ENCODE data around the gene FARS2.

Gene FARS2

DNA sequence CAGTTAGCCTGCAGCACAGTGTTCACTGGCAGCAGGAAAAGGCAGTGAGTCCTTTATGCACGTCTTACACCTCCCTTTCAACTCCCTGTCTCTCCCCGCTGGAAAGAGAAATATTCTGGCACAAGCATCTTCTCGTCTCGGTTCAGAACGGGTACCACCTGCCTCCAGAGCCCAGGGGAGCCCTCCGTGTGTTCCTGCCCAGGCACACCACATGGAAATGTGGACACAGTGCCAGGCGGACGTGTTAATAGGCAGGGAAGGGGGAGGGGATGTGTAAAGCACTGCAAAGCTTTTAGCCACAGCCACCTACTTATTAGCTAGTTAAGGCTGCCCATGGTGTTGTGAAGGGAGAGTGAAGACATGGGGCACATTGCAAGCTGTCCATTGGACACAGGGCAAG is 219.7 kb downstream of the FARS2 start:
- ChIA-PET POLR2A (no interaction called here), CTCF (interaction anchor here (5.1 kb wide), 1 partner anchor 10 kb away, joined by 35 read pairs; no protein-coding TSS in a partner anchor)
- Histone ChIP-seq H3K9me3 (ENCODE audit: control insufficient read depth, insufficient read depth, low read depth, low read length) (no peaks in the 10 kb centered on the region), H3K4me1 (ENCODE audit: control insufficient read depth, insufficient read depth, low read length) (no peaks in the 10 kb centered on the region), H3K36me3 (ENCODE audit: control insufficient read depth in 2 of 2, insufficient read depth in 1 of 2, low read length in 2 of 2) (no peaks in the 10 kb centered on the region), H3K4me3 (ENCODE audit: low read depth, low read length) (no peak overlapping the region), H3K27ac (ENCODE audit: extremely low read depth, low read depth, low read length) (no peak overlapping the region)
- no peak for TF ChIP-seq GLIS2 (tag by site-specific recombination; IDR thresholded peaks at IDR 0.05)
- no peak for TF ChIP-seq ZNF292 (tag by site-specific recombination; IDR thresholded peaks at IDR 0.05; ENCODE audit: borderline replicate concordance, low read depth)
- no peak for TF ChIP-seq ZNF350 (tag by site-specific recombination; IDR thresholded peaks at IDR 0.05)
- TF ChIP-seq ZNF521 (tag by site-specific recombination; IDR thresholded peaks at IDR 0.05), result no peak
- TF ChIP-seq ZNF670 (tag by site-specific recombination; IDR thresholded peaks at IDR 0.05; ENCODE audit: low read depth), result no peak
- TF ChIP-seq ZNF785 (tag by site-specific recombination; IDR thresholded peaks at IDR 0.05), result no peak
- no peak for TF ChIP-seq KLF1 (tag by site-specific recombination; IDR thresholded peaks at IDR 0.05)
- TF ChIP-seq, protein P1, sequence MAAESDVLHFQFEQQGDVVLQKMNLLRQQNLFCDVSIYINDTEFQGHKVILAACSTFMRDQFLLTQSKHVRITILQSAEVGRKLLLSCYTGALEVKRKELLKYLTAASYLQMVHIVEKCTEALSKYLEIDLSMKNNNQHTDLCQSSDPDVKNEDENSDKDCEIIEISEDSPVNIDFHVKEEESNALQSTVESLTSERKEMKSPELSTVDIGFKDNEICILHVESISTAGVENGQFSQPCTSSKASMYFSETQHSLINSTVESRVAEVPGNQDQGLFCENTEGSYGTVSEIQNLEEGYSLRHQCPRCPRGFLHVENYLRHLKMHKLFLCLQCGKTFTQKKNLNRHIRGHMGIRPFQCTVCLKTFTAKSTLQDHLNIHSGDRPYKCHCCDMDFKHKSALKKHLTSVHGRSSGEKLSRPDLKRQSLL (tag by site-specific recombination; IDR thresholded peaks at IDR 0.05), result no peak
- no peak for TF ChIP-seq ZNF664 (tag by site-specific recombination; IDR thresholded peaks at IDR 0.05)
- no peak for TF ChIP-seq ZNF473 (tag by site-specific recombination; IDR thresholded peaks at IDR 0.05)
- TF ChIP-seq, protein P2, sequence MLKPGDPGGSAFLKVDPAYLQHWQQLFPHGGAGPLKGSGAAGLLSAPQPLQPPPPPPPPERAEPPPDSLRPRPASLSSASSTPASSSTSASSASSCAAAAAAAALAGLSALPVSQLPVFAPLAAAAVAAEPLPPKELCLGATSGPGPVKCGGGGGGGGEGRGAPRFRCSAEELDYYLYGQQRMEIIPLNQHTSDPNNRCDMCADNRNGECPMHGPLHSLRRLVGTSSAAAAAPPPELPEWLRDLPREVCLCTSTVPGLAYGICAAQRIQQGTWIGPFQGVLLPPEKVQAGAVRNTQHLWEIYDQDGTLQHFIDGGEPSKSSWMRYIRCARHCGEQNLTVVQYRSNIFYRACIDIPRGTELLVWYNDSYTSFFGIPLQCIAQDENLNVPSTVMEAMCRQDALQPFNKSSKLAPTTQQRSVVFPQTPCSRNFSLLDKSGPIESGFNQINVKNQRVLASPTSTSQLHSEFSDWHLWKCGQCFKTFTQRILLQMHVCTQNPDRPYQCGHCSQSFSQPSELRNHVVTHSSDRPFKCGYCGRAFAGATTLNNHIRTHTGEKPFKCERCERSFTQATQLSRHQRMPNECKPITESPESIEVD (tag by site-specific recombination; IDR thresholded peaks at IDR 0.05), result no peak
- TF ChIP-seq ZNF837 (tag by site-specific recombination; IDR thresholded peaks at IDR 0.05), result no peak
- TF ChIP-seq ZFP41 (tag by site-specific recombination; IDR thresholded peaks at IDR 0.05; ENCODE audit: borderline replicate concordance), result no peak
- no peak for TF ChIP-seq ZNF529 (tag by site-specific recombination; IDR thresholded peaks at IDR 0.05; ENCODE audit: insufficient replicate concordance)
- no peak for TF ChIP-seq ZNF112 (tag by site-specific recombination; IDR thresholded peaks at IDR 0.05)
- TF ChIP-seq ZBTB7A (tag by site-specific recombination; IDR thresholded peaks at IDR 0.05; ENCODE audit: low read depth), result no peak
- no peak for TF ChIP-seq ZBTB48 (tag by site-specific recombination; IDR thresholded peaks at IDR 0.05)
- TF ChIP-seq, protein P3, sequence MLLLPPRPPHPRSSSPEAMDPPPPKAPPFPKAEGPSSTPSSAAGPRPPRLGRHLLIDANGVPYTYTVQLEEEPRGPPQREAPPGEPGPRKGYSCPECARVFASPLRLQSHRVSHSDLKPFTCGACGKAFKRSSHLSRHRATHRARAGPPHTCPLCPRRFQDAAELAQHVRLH (tag by site-specific recombination; IDR thresholded peaks at IDR 0.05), result no peak

DNA sequence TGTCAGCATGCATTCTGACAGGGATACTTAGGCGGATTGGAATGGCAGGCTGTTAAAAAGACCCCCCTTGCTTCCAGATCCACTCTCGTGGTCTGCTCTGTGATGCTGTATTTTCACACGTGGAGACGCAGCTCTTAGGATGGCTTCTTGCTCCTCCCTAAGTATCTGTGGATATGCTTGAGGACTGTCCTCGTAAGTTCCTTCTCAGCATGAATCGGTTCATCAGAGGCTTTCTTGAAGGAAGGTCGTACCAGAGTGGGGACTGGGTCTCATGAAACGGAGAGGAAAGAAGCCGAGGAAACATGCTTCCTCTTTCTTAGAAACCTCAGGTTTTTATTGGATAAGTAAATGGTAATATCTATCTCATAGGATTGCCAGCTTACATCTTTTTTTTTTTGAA is 220.4 kb downstream of the FARS2 start:
- TF ChIP-seq ZNF433 (tag by site-specific recombination; IDR thresholded peaks at IDR 0.05; ENCODE audit: low read depth) (no peak), ZNF138 (tag by site-specific recombination; IDR thresholded peaks at IDR 0.05; ENCODE audit: borderline replicate concordance) (no peak), ZNF596 (tag by site-specific recombination; IDR thresholded peaks at IDR 0.05) (no peak)
- H3K36me3 ChIP-seq (ENCODE audit: control insufficient read depth in 2 of 2, insufficient read depth in 1 of 2, low read length in 2 of 2), result no peaks in the 10 kb centered on the region
- ChIA-PET POLR2A (no interaction called here), CTCF (interaction anchor here (5.1 kb wide), 1 partner anchor 11 kb away, joined by 35 read pairs; no protein-coding TSS in a partner anchor)
- no peak overlapping the region for H3K27ac ChIP-seq (ENCODE audit: extremely low read depth, low read depth, low read length)
- no peaks in the 10 kb centered on the region for H3K4me1 ChIP-seq (ENCODE audit: control insufficient read depth, insufficient read depth, low read length)
- no peak overlapping the region for H3K4me3 ChIP-seq (ENCODE audit: low read depth, low read length)
- no peaks in the 10 kb centered on the region for H3K9me3 ChIP-seq (ENCODE audit: control insufficient read depth, insufficient read depth, low read depth, low read length)

DNA sequence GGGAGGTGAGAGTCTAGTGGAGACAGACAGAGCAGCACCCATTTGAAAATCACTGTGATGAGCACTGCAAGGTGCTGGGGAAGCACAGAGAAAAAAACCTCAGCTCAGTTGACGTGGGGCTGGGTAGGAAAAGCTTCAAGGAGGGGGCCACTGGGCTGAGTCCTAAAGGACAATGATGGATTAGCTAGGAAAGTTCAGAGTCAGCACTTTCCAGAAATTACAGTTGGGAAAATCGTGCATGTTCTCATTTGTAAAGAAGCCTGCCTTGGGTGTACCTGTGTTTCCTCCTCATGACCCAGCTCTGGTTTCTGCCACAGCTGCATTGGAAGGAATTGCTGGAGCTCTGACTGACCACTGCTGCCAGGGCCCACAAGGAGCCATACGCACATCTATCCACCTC is 221.3 kb downstream of the FARS2 start:
- no peaks in the 10 kb centered on the region for H3K4me1 ChIP-seq (ENCODE audit: control insufficient read depth, insufficient read depth, low read length)
- no peaks in the 10 kb centered on the region for H3K9me3 ChIP-seq (ENCODE audit: control insufficient read depth, insufficient read depth, low read depth, low read length)
- no peak overlapping the region for H3K27ac ChIP-seq (ENCODE audit: extremely low read depth, low read depth, low read length)
- ChIA-PET CTCF (interaction anchor here (0.6 to 5.1 kb wide), 2 partner anchors 12 to 690 kb away, joined by 3 to 35 read pairs; no protein-coding TSS in a partner anchor), POLR2A (no interaction called here)
- peaks cover 0 to 3% of the 10 kb centered on the region in 2 experiments; a peak in 1 of 3 replicates for H3K36me3 ChIP-seq (ENCODE audit: control insufficient read depth in 2 of 2, insufficient read depth in 1 of 2, low read length in 2 of 2)
- TF ChIP-seq ZBTB20 (tag by site-specific recombination; IDR thresholded peaks at IDR 0.05) (no peak), ZNF404 (tag by site-specific recombination; IDR thresholded peaks at IDR 0.05) (no peak), ZNF155 (tag by site-specific recombination; IDR thresholded peaks at IDR 0.05) (no peak), ZXDB (tag by site-specific recombination; IDR thresholded peaks at IDR 0.05) (no peak)
- H3K4me3 ChIP-seq (ENCODE audit: low read depth, low read length), result no peak overlapping the region
